Hematopoietic multipotent progenitor cell (in vitro differentiated cells): ENCODE measurements around the gene AGPAT4. TPM values are rescaled to one million over a fixed set of nuclear protein-coding genes. Genes with fewer than 3 reads are reported as not detected.

ENCODE experiments used
- DNase-seq, 3 donors: peaks; one replicate each; pipeline ENCODE4 v3.0.0-alpha.2; 2011 to 2015; ENCODE audit warnings: low read depth in 2 of 3, low spot score in 2 of 3
- total RNA-seq: library from RNA; depleted of rRNA; stranded (reverse); fragments of >200 nt; gene quantifications from one replicate; pipeline ENCODE4 v1.2.3, GENCODE V29; 2012

The AGPAT4 gene
- total RNA-seq, 1 donor = 28.5 TPM

- no peak for DNase-seq
These were observed 17.5 kb downstream of the AGPAT4 start for GRCh38 chr6:161256407-161256806.

- DNase-seq = no peak
These were observed 18.3 kb downstream of the AGPAT4 start for GRCh38 chr6:161255518-161255917.

- DNase-seq = no peak
These were observed 19.2 kb downstream of the AGPAT4 start for GRCh38 chr6:161254464-161255253.

- no peak for DNase-seq
These were observed 19.8 kb downstream of the AGPAT4 start for GRCh38 chr6:161254126-161254463.

DNA sequence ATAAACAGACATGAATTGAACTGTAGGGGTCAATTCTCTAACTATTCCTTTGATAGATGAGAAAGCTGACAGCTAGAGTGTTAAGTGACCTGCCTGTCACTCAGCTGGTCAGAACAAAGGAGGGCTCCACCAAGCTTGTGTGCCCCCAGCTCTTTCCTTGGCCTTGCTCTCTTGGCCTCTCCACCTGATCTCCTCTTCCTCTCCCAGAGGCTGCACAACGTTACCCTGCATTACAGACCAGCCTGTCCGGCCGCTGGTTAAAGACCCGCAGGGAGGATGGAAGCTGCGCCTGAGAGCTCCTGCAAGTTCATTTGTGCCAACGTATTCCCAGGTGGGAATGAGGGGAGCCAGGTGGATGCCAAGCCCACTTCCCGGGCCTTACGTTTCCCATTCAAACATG is 22.5 kb downstream of the AGPAT4 start:
- no peak for DNase-seq

DNA sequence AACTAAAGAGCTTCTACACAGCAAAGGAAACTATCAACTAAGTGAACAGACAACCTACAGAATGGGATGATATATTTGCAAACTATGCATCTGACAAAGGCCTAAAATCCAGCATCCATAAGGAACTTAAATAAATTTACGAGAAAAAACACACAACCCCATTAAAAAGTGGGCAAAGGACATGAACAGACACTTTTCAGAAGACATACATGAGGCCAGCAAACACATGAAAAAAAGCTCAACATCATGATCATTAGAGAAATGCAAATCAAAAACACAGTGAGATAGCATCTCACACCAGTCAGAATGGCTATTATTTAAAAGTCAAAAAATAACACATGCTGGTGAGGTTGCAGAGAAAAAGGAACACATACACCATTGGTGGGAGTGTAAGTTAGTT is 24.5 kb downstream of the AGPAT4 start:
- DNase-seq = no peak

GRCh38 chr6:161246725-161247124 is 27.1 kb downstream of the AGPAT4 start:
- DNase-seq = no peak

GRCh38 chr6:161245363-161245762 is 28.5 kb downstream of the AGPAT4 start:
- DNase-seq = no peak

- no peak for DNase-seq
These were observed 29.1 kb downstream of the AGPAT4 start for GRCh38 chr6:161244725-161245124.

GRCh38 chr6:161242779-161243693 is 30.8 kb downstream of the AGPAT4 start:
- DNase-seq = peak in 2 of 3 donors; percentile 37 to 64

- DNase-seq = no peak
These were observed 31.7 kb downstream of the AGPAT4 start for GRCh38 chr6:161242113-161242512.

DNA sequence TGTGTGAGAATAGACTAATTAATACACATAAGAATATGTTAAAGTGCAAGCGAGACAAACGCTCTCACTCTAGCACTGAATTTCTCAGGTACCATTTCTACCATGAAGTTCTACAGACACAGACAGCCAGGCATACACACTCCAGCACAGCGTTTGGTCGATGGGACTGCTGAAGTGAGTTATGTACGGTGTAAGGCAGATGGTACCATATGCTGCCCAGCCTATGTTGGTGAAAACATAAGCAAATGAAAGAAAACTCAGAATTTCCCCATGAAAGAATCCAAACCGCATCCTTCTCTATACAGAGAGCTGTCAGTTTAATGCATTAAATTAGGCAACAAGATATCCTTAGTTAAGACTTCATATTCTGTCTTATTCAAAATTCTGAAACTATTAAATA is 34.9 kb downstream of the AGPAT4 start:
- DNase-seq = no peak

DNA sequence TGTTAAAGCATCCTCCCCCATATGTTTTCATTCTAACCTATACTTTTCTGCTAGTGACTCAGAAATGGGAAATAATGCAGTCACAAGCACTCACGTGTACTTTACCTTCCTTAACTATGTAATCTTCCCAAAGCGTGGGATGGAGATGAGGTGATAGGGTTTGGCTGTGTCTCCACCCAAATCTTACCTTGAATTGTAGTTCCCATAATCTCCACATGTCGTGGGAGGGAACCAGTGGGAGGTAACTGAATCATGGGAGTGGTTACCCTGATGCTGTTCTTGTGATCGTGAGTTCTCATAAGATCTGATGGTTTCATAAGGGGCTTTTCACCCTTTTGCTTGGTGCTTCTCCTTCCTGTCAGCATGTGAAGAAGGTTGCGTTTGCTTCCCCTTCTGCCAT is 35.4 kb downstream of the AGPAT4 start:
- no peak for DNase-seq

DNA sequence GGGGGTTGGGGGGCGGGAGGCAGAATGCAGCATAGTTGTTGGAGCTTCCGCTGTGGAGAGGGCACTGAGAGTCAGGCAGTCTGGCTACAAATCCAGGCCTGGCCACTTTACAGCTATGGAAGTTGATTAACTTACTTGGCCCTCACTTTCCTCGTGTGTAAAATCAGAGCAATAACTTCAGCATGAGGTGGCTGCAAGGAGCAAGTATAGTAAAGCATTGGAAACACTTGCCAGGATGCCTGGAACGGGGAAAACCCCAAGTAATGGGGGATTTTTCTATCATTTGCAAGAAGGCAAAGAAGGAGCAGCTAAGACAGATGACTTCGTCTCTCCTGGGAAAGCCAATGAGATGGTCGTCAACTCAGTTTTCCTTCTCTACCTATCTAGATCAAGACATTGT is 35.8 kb downstream of the AGPAT4 start:
- no peak for DNase-seq

- DNase-seq = no peak
These were observed 36.7 kb downstream of the AGPAT4 start for GRCh38 chr6:161237176-161237575.

GRCh38 chr6:161235776-161236633 is 37.9 kb downstream of the AGPAT4 start:
- DNase-seq = peak in 1 of 3 donors; percentile 64

DNA sequence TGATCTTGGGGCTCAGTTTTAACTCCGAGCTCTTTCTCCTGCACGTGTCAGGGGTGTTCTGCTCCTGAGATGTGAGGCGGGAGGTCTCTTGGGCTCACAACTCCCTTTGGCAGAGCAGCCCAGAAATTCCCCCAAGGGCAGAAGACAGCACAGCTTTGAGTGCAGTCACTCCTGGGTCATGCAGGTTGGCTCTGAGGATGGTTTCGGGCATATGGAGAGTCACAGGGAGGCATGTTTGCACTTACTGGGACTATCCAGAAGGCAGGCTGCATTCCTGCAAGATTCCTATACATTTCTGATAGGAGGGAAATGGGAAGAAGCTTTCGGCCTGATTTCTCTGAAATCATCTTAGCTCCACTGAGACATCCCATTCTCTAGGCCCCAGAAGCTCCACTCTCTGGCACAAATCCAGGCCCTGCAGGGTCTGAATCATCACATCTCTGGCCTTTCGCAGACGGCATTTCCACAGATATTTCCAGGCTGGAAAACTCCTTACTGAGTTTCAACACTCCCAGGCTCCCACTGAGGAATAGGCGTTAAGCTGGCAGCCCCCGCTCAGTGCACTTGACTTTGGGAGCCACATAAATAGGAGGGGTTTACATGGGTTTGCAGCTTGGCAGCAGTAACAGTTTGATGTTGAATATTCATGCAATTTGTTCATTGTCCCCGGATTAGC is 39.7 kb downstream of the AGPAT4 start:
- DNase-seq = no peak

DNA sequence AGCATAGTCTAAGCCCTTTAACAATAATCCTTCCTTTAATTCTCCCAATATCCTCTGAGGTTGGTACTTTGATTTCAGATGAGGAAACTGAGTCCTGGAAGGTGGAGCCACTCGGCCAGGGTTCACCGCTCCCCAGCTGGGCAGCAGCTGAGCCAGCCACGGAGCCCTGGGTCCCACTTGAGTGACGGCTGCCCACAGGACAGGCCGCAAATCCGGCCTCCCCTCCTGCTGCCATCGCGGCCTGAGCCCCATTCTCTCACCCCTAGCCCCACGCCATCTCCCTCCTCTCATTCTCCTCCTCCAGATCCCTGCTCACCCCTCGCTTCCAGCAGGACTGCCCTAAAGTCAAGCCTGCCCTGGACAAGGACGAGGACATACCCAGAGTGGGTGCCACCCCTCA is 41.4 kb downstream of the AGPAT4 start:
- no peak for DNase-seq

DNA sequence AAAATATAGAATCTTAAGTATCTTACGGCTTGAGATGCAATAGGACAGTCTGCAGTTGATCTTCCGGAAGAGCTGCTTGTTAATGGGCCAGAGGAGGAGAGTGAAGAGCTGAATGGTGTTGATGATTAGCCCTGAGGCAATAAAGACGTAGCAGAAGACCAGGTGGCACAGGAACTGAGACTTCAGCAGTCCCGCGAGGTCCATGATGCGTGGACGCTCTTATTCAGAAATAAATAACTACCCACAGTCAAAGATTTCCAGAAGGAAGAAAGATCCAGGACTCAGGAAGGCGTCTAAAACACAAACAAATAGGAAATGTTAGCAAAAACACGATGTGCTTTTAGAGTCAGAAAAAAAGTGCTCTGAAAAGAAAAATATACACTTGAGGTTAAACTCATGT is 41.9 kb downstream of the AGPAT4 start:
- no peak for DNase-seq

- no peak for DNase-seq
These were observed 43.5 kb downstream of the AGPAT4 start for GRCh38 chr6:161230339-161230738.
